ENCODE measurements around the gene SIMC1.
"Not testable (repeated sequence)": the region's sequence is repeated elsewhere in the genome, so short reads cannot be mapped to it uniquely, and the experiment has no call there.

DNA sequence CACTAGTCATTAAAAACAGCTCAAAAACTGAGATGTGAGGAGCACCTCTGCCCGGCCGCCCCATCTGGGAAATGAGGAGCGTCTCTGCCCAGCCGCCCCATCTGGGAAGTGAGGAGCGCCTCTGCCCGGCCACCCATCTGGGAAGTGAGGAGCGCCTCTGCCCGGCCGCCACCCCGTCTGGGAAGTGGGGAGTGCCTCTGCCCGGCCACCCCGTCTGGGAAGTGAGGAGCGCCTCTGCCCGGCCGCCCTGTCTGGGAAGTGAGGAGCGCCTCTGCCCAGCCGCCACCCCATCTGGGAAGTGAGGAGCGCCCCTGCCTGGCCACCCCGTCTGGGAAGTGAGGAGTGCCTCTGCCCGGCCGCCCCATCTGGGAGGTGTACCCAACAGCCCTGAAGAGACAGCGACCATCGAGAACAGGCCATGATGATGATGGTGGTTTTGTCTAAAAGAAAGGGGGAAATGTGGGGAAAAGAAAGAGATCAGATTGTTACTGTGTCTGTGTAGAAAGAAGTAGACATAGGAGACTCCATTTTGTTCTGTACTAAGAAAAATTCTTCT is 23.7 kb upstream of the SIMC1 start:
- TF ChIP-seq, protein P1, sequence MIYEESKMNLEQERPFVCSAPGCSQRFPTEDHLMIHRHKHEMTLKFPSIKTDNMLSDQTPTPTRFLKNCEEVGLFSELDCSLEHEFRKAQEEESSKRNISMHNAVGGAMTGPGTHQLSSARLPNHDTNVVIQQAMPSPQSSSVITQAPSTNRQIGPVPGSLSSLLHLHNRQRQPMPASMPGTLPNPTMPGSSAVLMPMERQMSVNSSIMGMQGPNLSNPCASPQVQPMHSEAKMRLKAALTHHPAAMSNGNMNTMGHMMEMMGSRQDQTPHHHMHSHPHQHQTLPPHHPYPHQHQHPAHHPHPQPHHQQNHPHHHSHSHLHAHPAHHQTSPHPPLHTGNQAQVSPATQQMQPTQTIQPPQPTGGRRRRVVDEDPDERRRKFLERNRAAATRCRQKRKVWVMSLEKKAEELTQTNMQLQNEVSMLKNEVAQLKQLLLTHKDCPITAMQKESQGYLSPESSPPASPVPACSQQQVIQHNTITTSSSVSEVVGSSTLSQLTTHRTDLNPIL (CRISPR knock-in tag; IDR thresholded peaks at IDR 0.05; ENCODE audit: low read depth) = not testable (repeated sequence)
- not testable (repeated sequence) for TF ChIP-seq ISL1 (CRISPR knock-in tag; IDR thresholded peaks at IDR 0.05); PPARA (CRISPR knock-in tag; IDR thresholded peaks at IDR 0.05; ENCODE audit: borderline replicate concordance); ARNTL (CRISPR knock-in tag; IDR thresholded peaks at IDR 0.05; ENCODE audit: borderline replicate concordance, low read depth); ZFP3 (CRISPR knock-in tag; IDR thresholded peaks at IDR 0.05); ZNF70 (CRISPR knock-in tag; IDR thresholded peaks at IDR 0.05); TOX (CRISPR knock-in tag; IDR thresholded peaks at IDR 0.05; ENCODE audit: borderline replicate concordance); ZFP30 (CRISPR knock-in tag; IDR thresholded peaks at IDR 0.05); CSRNP3 (CRISPR knock-in tag; IDR thresholded peaks at IDR 0.05)
- TF ChIP-seq, protein P2, sequence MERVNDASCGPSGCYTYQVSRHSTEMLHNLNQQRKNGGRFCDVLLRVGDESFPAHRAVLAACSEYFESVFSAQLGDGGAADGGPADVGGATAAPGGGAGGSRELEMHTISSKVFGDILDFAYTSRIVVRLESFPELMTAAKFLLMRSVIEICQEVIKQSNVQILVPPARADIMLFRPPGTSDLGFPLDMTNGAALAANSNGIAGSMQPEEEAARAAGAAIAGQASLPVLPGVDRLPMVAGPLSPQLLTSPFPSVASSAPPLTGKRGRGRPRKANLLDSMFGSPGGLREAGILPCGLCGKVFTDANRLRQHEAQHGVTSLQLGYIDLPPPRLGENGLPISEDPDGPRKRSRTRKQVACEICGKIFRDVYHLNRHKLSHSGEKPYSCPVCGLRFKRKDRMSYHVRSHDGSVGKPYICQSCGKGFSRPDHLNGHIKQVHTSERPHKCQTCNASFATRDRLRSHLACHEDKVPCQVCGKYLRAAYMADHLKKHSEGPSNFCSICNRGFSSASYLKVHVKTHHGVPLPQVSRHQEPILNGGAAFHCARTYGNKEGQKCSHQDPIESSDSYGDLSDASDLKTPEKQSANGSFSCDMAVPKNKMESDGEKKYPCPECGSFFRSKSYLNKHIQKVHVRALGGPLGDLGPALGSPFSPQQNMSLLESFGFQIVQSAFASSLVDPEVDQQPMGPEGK (CRISPR knock-in tag; IDR thresholded peaks at IDR 0.05; ENCODE audit: borderline replicate concordance) = not testable (repeated sequence)
- TF ChIP-seq, protein P3, sequence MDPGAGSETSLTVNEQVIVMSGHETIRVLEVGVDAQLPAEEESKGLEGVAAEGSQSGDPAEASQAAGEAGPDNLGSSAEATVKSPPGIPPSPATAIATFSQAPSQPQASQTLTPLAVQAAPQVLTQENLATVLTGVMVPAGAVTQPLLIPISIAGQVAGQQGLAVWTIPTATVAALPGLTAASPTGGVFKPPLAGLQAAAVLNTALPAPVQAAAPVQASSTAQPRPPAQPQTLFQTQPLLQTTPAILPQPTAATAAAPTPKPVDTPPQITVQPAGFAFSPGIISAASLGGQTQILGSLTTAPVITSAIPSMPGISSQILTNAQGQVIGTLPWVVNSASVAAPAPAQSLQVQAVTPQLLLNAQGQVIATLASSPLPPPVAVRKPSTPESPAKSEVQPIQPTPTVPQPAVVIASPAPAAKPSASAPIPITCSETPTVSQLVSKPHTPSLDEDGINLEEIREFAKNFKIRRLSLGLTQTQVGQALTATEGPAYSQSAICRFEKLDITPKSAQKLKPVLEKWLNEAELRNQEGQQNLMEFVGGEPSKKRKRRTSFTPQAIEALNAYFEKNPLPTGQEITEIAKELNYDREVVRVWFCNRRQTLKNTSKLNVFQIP (CRISPR knock-in tag; IDR thresholded peaks at IDR 0.05; ENCODE audit: borderline replicate concordance, low read depth) = not testable (repeated sequence)
